ENCODE results near the gene WFDC1. TPM values are rescaled to one million over a fixed set of nuclear protein-coding genes. Genes with fewer than 3 reads are reported as not detected.

Gene WFDC1
- total RNA-seq, 2 donors from 2014 or later = 60.9 to 80.8 TPM

DNA sequence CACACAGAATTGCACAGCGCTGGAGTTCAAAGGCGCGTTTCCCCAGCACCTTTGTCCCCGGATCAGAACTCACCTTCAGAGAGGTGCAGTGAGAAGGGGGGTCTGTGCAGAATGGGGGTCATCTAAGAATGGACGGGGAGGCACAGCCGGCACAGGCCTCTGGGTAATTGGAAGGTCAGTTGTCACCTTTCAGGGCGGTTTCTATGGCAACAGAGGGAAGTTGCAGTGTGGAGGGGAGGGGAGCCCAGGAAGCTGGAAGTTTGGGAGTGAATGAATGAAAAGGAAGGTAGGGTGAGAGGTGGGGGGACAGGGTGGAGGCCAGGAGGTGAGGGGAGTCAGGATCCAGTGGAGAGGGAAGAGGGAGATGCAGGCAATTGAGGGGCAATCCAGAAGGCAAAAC lies 42.5 kb upstream of the WFDC1 start:
- 63% methylated on average over 7 of the region's 7 CpGs for WGBS

GRCh38 chr16:84253173-84253572 lies 41.5 kb upstream of the WFDC1 start:
- no peaks in the 10 kb centered on the region for H3K9me3 ChIP-seq
- no peak for DNase-seq (ENCODE audit: low spot score)
- no peaks in the 10 kb centered on the region for H3K36me3 ChIP-seq
- no peak overlapping the region for H3K4me3 ChIP-seq
- no peak for TF ChIP-seq POLR2A (IDR thresholded peaks at IDR 0.05)
- TF ChIP-seq, protein P1, sequence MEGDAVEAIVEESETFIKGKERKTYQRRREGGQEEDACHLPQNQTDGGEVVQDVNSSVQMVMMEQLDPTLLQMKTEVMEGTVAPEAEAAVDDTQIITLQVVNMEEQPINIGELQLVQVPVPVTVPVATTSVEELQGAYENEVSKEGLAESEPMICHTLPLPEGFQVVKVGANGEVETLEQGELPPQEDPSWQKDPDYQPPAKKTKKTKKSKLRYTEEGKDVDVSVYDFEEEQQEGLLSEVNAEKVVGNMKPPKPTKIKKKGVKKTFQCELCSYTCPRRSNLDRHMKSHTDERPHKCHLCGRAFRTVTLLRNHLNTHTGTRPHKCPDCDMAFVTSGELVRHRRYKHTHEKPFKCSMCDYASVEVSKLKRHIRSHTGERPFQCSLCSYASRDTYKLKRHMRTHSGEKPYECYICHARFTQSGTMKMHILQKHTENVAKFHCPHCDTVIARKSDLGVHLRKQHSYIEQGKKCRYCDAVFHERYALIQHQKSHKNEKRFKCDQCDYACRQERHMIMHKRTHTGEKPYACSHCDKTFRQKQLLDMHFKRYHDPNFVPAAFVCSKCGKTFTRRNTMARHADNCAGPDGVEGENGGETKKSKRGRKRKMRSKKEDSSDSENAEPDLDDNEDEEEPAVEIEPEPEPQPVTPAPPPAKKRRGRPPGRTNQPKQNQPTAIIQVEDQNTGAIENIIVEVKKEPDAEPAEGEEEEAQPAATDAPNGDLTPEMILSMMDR (IDR thresholded peaks at IDR 0.05) = no peak
- no peak for TF ChIP-seq POLR2AphosphoS5 (IDR thresholded peaks at IDR 0.05)
- H3K27me3 ChIP-seq (replicated peaks; ENCODE audit: insufficient read depth) = no peaks in the 10 kb centered on the region
- WGBS = 72% methylated on average over 4 of the region's 4 CpGs
- H3K27ac ChIP-seq = no peak overlapping the region
- intact Hi-C loops (cut with DNase I) = no loop called here
- no peaks in the 10 kb centered on the region for H3K4me1 ChIP-seq (replicated peaks)

More for the DNA sequence above, 42.5 kb upstream of the WFDC1 start:
- no peak for DNase-seq (ENCODE audit: low spot score)
- no peaks in the 10 kb centered on the region for H3K36me3 ChIP-seq
- no peak overlapping the region for H3K4me3 ChIP-seq
- no peaks in the 10 kb centered on the region for H3K9me3 ChIP-seq
- intact Hi-C loops (cut with DNase I) = no loop called here
- no peak overlapping the region for H3K27ac ChIP-seq
- no peaks in the 10 kb centered on the region for H3K27me3 ChIP-seq (replicated peaks; ENCODE audit: insufficient read depth)
- H3K4me1 ChIP-seq (replicated peaks) = no peaks in the 10 kb centered on the region
- TF ChIP-seq, protein P1 (IDR thresholded peaks at IDR 0.05) = no peak
- no peak for TF ChIP-seq POLR2AphosphoS5 (IDR thresholded peaks at IDR 0.05)
- no peak for TF ChIP-seq POLR2A (IDR thresholded peaks at IDR 0.05)

DNA sequence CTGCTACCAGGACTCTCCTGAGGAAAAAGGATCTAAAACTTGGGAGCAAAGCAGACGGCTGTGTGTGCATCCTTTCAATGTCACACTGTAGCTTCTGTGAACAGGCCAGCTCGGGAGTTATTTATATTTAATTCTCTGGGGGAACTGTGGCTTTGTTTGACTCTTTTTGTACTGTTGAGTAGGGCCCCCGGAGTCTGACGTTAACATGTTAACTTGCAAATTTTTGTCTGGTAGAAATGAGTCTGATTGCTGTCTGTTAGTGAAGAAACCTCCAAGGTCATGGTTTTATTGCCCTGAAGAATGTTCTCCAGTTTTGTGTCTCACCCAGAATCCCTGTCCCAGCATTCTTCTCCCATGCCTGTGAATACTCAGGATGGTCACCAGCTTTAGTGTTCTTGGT lies 40.6 kb upstream of the WFDC1 start:
- no peaks in the 10 kb centered on the region for H3K36me3 ChIP-seq
- no peak for TF ChIP-seq POLR2A (IDR thresholded peaks at IDR 0.05)
- H3K4me1 ChIP-seq (replicated peaks) = no peaks in the 10 kb centered on the region
- H3K27ac ChIP-seq = no peak overlapping the region
- H3K4me3 ChIP-seq = no peak overlapping the region
- H3K27me3 ChIP-seq (replicated peaks; ENCODE audit: insufficient read depth) = no peaks in the 10 kb centered on the region
- intact Hi-C loops (cut with DNase I) = no loop called here
- H3K9me3 ChIP-seq = no peaks in the 10 kb centered on the region
- 66% methylated on average over 4 of the region's 4 CpGs for WGBS
- no peak for DNase-seq (ENCODE audit: low spot score)

- Histone ChIP-seq H3K4me1 (replicated peaks) (no peaks in the 10 kb centered on the region), H3K36me3 (no peaks in the 10 kb centered on the region), H3K27me3 (replicated peaks; ENCODE audit: insufficient read depth) (no peaks in the 10 kb centered on the region), H3K4me3 (no peak overlapping the region), H3K27ac (no peak overlapping the region), H3K9me3 (no peaks in the 10 kb centered on the region)
- no peak for TF ChIP-seq POLR2AphosphoS5 (IDR thresholded peaks at IDR 0.05)
- TF ChIP-seq POLR2A (IDR thresholded peaks at IDR 0.05) = no peak
- TF ChIP-seq, protein P1 (IDR thresholded peaks at IDR 0.05) = no peak
- intact Hi-C loops (cut with DNase I) = no loop called here
- no peak for DNase-seq (ENCODE audit: low spot score)
- WGBS = 85% methylated on average over 4 of the region's 4 CpGs
These were observed 39.4 kb upstream of the WFDC1 start for GRCh38 chr16:84255050-84255810.

DNA sequence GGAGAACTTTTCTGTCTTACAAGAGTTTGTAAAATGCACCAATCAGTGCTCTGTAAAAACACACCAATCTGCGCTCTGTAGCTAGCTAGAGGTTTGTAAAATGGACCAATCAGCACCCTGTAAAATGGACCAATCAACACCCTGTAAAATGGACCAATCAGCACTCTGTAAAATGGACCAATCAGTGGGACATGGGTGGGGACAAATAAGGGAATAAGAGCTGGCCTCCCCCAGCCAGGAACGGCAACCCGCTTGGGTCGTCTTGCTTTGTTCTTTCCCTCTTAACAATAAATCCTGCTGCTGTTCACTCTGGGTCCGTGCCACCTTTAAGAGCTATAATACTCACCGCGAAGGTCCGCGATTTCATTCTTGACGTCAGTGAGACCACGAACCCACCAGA lies 36.4 kb upstream of the WFDC1 start:
- H3K9me3 ChIP-seq = no peaks in the 10 kb centered on the region
- intact Hi-C loops (cut with DNase I) = no loop called here
- TF ChIP-seq POLR2AphosphoS5 (IDR thresholded peaks at IDR 0.05) = no peak
- TF ChIP-seq, protein P1 (IDR thresholded peaks at IDR 0.05) = no peak
- no peak for TF ChIP-seq POLR2A (IDR thresholded peaks at IDR 0.05)
- H3K36me3 ChIP-seq = no peaks in the 10 kb centered on the region
- WGBS = 91% methylated on average over 11 of the region's 11 CpGs
- no peak overlapping the region for H3K27ac ChIP-seq
- no peak overlapping the region for H3K4me3 ChIP-seq
- no peaks in the 10 kb centered on the region for H3K27me3 ChIP-seq (replicated peaks; ENCODE audit: insufficient read depth)
- no peaks in the 10 kb centered on the region for H3K4me1 ChIP-seq (replicated peaks)
- DNase-seq (ENCODE audit: low spot score) = no peak
